Transverse colon (tissue), 4 donors: Measurements from ENCODE around the gene SMURF2. TPM values are rescaled to one million over a fixed set of nuclear protein-coding genes. Genes with fewer than 3 reads are reported as not detected.
"Not testable (repeated sequence)": the region's sequence is repeated elsewhere in the genome, so short reads cannot be mapped to it uniquely, and the experiment has no call there.

Source experiments
- DNase-seq: peaks from one replicate; pipeline ENCODE4 v3.0.0-alpha.2; 2019
- H3K27ac ChIP-seq, 4 donors: fragments of 200-600 bp; sonication (generic); 2 replicates each; pipeline ENCODE4 v1.5.1; 2016 to 2018; ENCODE audit warnings: inconsistent platforms in 4 of 4
- H3K27me3 ChIP-seq: fragments of 200-600 bp; sonication (generic); 2 replicates; pipeline ENCODE4 v1.5.1; 2017; ENCODE audit warnings: inconsistent platforms
- H3K36me3 ChIP-seq, 4 donors: fragments of 200-600 bp; sonication (generic); 2 replicates each; pipeline ENCODE4 v1.5.1; 2017 to 2019; ENCODE audit warnings: inconsistent platforms in 4 of 4
- H3K4me1 ChIP-seq, 4 donors: fragments of 200-600 bp; sonication (generic); 2 replicates each; pipeline ENCODE4 v1.5.1; 2017 to 2020; ENCODE audit warnings: inconsistent platforms in 4 of 4
- H3K4me3 ChIP-seq, 4 donors: fragments of 200-600 bp; sonication (generic); 1 replicate in 1 of 4; 2 replicates in 3 of 4; pipeline versions ENCODE4 v1.5.1 to v1.6.1; 2017 to 2019; ENCODE audit warnings: inconsistent platforms in 4 of 4
- H3K9me3 ChIP-seq, 2 donors: fragments of 200-600 bp; sonication (generic); 2 replicates each; pipeline ENCODE4 v1.5.1; 2017 to 2019; ENCODE audit warnings: inconsistent platforms in 2 of 2
- EP300 ChIP-seq: sonication (generic); formaldehyde crosslinking; IDR thresholded peaks from one replicate; pipeline ENCODE4 v1.6.1; 2017; ENCODE audit warnings: antibody characterized with exemption, low read depth
- POLR2A ChIP-seq: fragments of 450-650 bp; IDR thresholded peaks from one replicate; pipeline ENCODE4 v1.6.1; 2016; ENCODE audit warnings: antibody characterized with exemption, mild to moderate bottlenecking, moderate library complexity
- POLR2AphosphoS5 ChIP-seq, 3 donors: sonication (generic); formaldehyde crosslinking; IDR thresholded peaks; one replicate each; pipeline ENCODE4 v1.6.1; 2016; ENCODE audit warnings: antibody characterized with exemption in 3 of 3
- WGBS, 2 donors: methylation state at CpG; one replicate each; pipeline ENCODE4 v1.1.5; 2018; ENCODE audit warnings: low coverage in 1 of 2; 5-methylcytosine and 5-hydroxymethylcytosine counted together
- in situ Hi-C, 4 donors: fragments of 200-750 bp; cut with MboI; loops; one replicate each; pipeline versions ENCODE4 v1.15.0 to v1.15.1; 2017; ENCODE audit warnings: low sequenced_read_pairs in 3 of 4, low pct_ligation_motif_present in 1 of 4, low pct_unique_long_range_greater_than_20kb in 1 of 4
- intact Hi-C: fragments of 100-400 bp; cut with DNase I; formaldehyde crosslinking; loops from one replicate; pipeline ENCODE4 v1.15.1; 2023; ENCODE audit warnings: low total_unique reads
- total RNA-seq, 4 donors: library from RNA; depleted of rRNA; stranded (reverse); fragments of >200 nt; gene quantifications; one replicate each; pipeline ENCODE4 v1.1.0, GENCODE V29; 2016
- TF ChIP-seq, protein P1 (sequence below), 5 experiments: fragments of 200-600 bp in 3 of 5; fragments of 450-650 bp in 2 of 5; sonication (generic) in 3 of 5; IDR thresholded peaks; 1 replicate in 2 of 5; 2 replicates in 3 of 5; pipeline ENCODE4 v1.5.1; 2016 to 2017; ENCODE audit warnings: antibody characterized with exemption in 5 of 5, inconsistent platforms in 3 of 5, mild to moderate bottlenecking in 2 of 5, moderate library complexity in 1 of 5

The SMURF2 gene
- total RNA-seq, 4 donors from 2014 or later = 5.0 to 27.0 (median 14.0) TPM

DNA sequence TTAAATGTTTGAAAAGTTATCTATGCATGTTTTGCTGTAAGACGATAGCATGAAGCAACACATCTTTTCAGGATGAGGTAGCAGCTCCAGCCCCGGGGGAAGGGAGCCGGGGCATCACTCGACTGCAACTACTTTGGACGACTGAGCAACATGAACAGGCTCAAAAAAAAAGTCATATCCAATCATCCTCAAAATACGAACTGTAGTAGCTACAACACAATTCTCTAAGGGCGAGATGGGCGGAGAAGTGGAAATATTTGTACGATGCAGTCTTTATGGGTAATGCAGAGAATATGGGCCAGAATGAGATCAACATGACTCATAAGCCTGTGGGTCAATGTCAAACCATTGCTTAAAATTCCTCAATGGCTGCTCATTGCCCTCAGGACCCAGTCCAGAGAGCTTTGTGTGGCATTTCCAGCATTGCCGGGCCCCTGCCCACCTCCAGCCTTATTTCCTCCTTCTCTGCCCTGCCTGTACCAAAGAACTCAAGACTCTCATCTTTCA is 17.7 kb upstream of the SMURF2 start:
- H3K36me3 ChIP-seq = no peaks in the 10 kb centered on the region
- DNase-seq = no peak
- H3K27ac ChIP-seq = no peak overlapping the region
- no peaks in the 10 kb centered on the region for H3K27me3 ChIP-seq
- in situ Hi-C loops (no loop called here), intact Hi-C loops (no loop called here)
- TF ChIP-seq, protein P1, sequence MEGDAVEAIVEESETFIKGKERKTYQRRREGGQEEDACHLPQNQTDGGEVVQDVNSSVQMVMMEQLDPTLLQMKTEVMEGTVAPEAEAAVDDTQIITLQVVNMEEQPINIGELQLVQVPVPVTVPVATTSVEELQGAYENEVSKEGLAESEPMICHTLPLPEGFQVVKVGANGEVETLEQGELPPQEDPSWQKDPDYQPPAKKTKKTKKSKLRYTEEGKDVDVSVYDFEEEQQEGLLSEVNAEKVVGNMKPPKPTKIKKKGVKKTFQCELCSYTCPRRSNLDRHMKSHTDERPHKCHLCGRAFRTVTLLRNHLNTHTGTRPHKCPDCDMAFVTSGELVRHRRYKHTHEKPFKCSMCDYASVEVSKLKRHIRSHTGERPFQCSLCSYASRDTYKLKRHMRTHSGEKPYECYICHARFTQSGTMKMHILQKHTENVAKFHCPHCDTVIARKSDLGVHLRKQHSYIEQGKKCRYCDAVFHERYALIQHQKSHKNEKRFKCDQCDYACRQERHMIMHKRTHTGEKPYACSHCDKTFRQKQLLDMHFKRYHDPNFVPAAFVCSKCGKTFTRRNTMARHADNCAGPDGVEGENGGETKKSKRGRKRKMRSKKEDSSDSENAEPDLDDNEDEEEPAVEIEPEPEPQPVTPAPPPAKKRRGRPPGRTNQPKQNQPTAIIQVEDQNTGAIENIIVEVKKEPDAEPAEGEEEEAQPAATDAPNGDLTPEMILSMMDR (IDR thresholded peaks at IDR 0.05) = no peak
- H3K9me3 ChIP-seq = no peaks in the 10 kb centered on the region
- H3K4me1 ChIP-seq = no peaks in the 10 kb centered on the region
- no peak overlapping the region for H3K4me3 ChIP-seq
- 89 to 95% methylated on average over 3 to 10 of the region's 10 CpGs for WGBS, 2 donors

DNA sequence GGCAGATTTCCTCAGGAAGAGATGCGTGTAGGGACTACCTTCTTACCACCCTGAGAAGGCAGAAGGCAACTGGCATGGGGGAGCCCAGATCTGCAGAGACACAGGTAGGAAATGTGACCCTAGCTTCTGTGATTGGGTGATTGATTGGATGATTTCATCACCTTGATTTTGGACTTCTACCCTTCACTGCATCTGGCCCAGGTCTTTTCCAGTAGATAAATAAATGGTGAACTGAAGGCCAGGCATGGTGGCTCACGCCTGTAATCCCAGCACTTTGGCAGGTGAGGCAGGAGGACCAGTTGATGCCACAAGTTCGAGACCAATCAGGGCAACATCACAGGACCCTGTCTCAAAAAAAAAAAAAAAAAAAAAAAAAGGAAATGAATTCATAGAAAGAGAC is 14.7 kb upstream of the SMURF2 start:
- TF ChIP-seq POLR2AphosphoS5 (IDR thresholded peaks at IDR 0.05) = no peak
- no peak for TF ChIP-seq EP300
- TF ChIP-seq POLR2A = no peak
- TF ChIP-seq, protein P1 (IDR thresholded peaks at IDR 0.05) = no peak
- Histone ChIP-seq H3K4me1 (no peaks in the 10 kb centered on the region), H3K27ac (no peak overlapping the region), H3K9me3 (no peaks in the 10 kb centered on the region), H3K27me3 (no peaks in the 10 kb centered on the region), H3K36me3 (no peaks in the 10 kb centered on the region), H3K4me3 (no peak overlapping the region)
- WGBS, 2 donors = 59 to 100% methylated on average over 1 to 3 of the region's 3 CpGs
- DNase-seq = no peak
- in situ Hi-C loops (no loop called here), intact Hi-C loops (no loop called here)

DNA sequence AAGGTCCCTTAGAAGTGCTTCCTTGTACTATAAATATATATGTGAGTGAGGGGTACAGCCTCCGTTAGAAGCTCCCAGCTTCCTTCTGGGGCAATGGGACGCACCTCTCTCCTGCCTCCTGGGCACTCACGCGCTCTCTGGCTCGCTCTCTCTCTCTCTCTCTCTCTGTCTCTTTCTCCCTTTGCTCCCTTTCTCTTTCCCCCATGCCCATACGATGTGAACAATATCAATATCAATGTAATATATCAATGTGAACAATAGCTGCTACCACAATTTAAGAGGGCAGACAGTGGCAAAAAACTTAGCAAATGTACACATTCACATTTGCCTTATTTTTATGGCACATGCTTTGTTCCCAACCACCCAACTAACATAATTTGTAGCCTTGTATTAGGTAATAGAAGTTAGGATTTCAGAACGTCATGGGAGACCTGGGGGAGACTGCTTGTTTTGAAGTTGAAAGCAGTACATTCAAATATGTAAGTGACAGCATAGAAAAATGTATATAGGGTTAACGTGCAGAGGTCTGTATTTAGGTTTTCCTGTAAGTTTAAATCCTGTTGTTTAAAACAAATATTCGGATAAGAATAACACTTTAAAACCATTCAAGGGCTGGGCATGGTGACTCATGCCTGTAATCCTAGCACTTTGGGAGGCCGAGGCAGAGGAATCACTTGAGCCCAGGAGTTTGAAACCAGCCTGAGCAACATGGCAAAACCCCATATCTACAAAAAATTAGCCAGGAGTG is 8.9 kb upstream of the SMURF2 start:
- H3K9me3 ChIP-seq, DNase-seq, H3K27me3 ChIP-seq, in situ Hi-C loops, H3K4me3 ChIP-seq, H3K36me3 ChIP-seq, H3K4me1 ChIP-seq, intact Hi-C loops, H3K27ac ChIP-seq: not testable (repeated sequence)
- 65 to 71% methylated on average over 8 to 10 of the region's 10 CpGs for WGBS, 2 donors

DNA sequence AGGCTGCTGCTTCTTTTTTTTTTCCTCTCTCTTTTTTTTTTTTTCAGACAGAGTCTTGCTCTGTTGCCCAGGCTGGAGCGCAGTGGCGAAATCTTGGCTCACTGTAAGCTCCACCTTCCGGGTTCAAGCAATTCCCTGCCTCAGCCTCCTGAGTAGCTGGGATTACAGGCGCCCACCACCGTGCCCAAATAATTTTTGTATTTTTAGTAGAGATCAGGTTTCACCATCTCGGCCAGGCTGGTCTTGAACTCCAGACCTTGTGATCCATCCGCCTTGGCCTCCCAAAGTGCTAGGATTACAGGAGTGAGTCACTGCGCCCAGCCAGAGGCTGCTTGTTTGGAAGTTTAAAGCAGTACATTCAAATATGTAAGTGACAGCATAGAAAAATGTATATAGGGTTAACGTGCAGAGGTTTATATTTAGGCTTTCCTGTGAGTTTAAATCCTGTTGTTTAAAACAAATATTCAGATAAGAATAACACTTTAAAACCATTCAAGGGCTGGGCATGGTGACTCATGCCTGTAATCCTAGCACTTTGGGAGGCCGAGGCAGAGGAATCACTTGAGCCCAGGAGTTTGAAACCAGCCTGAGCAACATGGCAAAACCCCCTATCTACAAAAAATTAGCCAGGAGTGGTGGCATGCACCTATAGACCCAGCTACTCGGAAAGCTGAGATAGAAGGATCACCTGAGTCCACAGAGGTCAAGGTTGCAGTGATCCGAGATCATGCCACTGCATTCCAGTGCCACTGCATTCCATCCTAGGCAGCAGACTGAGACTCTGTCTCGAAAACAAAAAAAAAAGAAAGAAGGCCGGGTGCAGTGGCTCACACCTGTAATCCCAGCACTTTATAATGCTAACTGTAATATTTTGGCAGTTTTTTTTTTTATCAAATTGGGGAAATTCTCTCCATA is 6.0 kb upstream of the SMURF2 start:
- H3K4me3 ChIP-seq, H3K27ac ChIP-seq, in situ Hi-C loops, H3K27me3 ChIP-seq, DNase-seq, H3K9me3 ChIP-seq, H3K36me3 ChIP-seq, intact Hi-C loops, H3K4me1 ChIP-seq: not testable (repeated sequence)
- 64 to 68% methylated on average over 11 to 14 of the region's 14 CpGs for WGBS, 2 donors

DNA sequence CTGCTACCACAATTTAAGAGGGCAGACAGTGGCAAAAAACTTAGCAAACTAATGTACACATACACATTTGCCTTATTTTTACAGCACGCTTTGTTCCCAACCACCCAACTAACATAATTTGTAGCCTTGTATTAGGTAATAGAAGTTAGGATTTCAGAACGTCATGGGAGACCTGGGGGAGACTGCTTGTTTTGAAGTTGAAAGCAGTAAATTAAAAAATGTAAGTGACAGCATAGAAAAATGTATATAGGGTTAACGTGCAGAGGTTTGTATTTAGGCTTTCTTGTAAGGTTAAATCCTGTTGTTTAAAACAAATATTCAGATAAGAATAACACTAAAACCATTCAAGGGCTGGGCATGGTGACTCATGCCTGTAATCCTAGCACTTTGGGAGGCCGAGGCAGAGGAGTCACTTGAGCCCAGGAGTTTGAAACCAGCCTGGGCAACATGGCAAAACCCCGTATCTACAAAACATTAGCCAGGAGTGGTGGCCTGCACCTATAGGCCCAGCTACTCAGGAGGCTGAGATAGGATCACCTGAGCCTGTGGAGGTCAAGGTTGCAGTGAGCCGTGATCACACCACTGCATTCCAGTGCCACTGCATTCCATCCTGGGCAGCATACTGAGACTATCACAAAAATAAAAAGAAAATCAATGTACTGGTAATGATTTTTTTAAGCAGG is 2.3 kb upstream of the SMURF2 start:
- H3K36me3 ChIP-seq, DNase-seq, H3K27ac ChIP-seq, H3K27me3 ChIP-seq, intact Hi-C loops, H3K9me3 ChIP-seq, in situ Hi-C loops, H3K4me3 ChIP-seq: not testable (repeated sequence)
- peaks cover 4 to 24% (median 14%) of the 10 kb centered on the region in 4 donors for H3K4me1 ChIP-seq
- 51 to 66% methylated on average over 5 to 6 of the region's 6 CpGs for WGBS, 2 donors

DNA sequence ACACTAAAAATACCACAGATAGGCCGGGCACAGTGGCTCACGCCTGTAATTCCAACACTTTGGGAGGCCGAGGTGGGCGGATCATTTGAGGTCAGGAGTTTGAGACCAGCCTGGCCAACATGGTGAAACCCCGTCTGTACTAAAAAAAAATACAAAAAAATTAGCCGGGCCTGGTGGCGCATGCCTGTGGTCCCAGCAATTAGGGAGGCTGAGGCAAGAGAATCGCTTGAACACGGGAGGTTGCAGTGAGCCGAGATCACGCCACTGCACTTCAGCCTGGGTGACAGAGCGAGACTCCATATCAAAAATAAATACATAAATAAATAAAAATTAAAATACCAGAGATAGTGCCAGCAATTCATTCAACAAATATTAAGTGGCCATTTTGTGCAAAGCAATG is 1.7 kb upstream of the SMURF2 start:
- WGBS, 2 donors = 93 to 94% methylated on average over 11 to 12 of the region's 12 CpGs
- H3K36me3 ChIP-seq, DNase-seq, H3K9me3 ChIP-seq, H3K27me3 ChIP-seq, H3K4me3 ChIP-seq, intact Hi-C loops, H3K27ac ChIP-seq, in situ Hi-C loops: not testable (repeated sequence)
- H3K4me1 ChIP-seq = peaks cover 4 to 26% (median 16%) of the 10 kb centered on the region in 4 donors
